ENCODE data around the gene ORAI3. TPM values are rescaled to one million over a fixed set of nuclear protein-coding genes. Genes with fewer than 3 reads are reported as not detected.

The ORAI3 gene
- polyA plus RNA-seq, 1 of the 3 experiments (the other 2 are of a cell fraction): 29.0 TPM

- TF ChIP-seq CTCF (IDR thresholded peaks at IDR 0.05): no peak
- no peak for TF ChIP-seq RAD21 (IDR thresholded peaks at IDR 0.05; ENCODE audit: low read length)
- TF ChIP-seq CHD2 (IDR thresholded peaks at IDR 0.05; ENCODE audit: low read length, partially characterized antibody): no peak
- TF ChIP-seq ZBTB33 (IDR thresholded peaks at IDR 0.05; ENCODE audit: borderline replicate concordance, low read depth): no peak
- TF ChIP-seq ELF1 (IDR thresholded peaks at IDR 0.05): no peak
- no peak for TF ChIP-seq NRF1 (IDR thresholded peaks at IDR 0.05; ENCODE audit: low read depth, low read length)
- TF ChIP-seq MXI1 (IDR thresholded peaks at IDR 0.05; ENCODE audit: low read depth, low read length): no peak
These were observed 40.7 kb downstream of the ORAI3 start (continued) for GRCh38 chr16:30989469-30990047.

- H3K4me2 ChIP-seq: no peak overlapping the region
- CTCF ChIA-PET: interaction anchor here (1.0 kb wide), 1 partner anchor 152 kb away, joined by 3 read pairs; no protein-coding TSS in a partner anchor
- TF ChIP-seq PBX3 (IDR thresholded peaks at IDR 0.05): no peak
- TF ChIP-seq NFIC (IDR thresholded peaks at IDR 0.05; ENCODE audit: borderline replicate concordance): no peak
- no peak for TF ChIP-seq REST (IDR thresholded peaks at IDR 0.05; ENCODE audit: low read depth, low read length)
- no peak for TF ChIP-seq EZH2phosphoT487 (IDR thresholded peaks at IDR 0.05; ENCODE audit: borderline replicate concordance, low read depth)
- H3K27me3 ChIP-seq (ENCODE audit: insufficient read depth): no peaks in the 10 kb centered on the region
- H3K79me2 ChIP-seq (ENCODE audit: insufficient read depth): no peaks in the 10 kb centered on the region
- peaks cover 0 to 3% of the 10 kb centered on the region in 2 experiments for H3K36me3 ChIP-seq (replicated peaks in 1 of 2; ENCODE audit: control insufficient read depth in 1 of 2, insufficient read depth in 2 of 2, low read length in 1 of 2)
- no peak overlapping the region for H3K9ac ChIP-seq
- no peaks in the 10 kb centered on the region for H4K20me1 ChIP-seq (ENCODE audit: insufficient read depth)
- no peak overlapping the region for H2AFZ ChIP-seq (ENCODE audit: low read depth)
- no peaks in the 10 kb centered on the region for H3K9me2 ChIP-seq
- H3F3A ChIP-seq (replicated peaks; ENCODE audit: insufficient read depth): no peaks in the 10 kb centered on the region
- DNase-seq: no peak
- no peaks in the 10 kb centered on the region for H3K9me3 ChIP-seq
- H3K4me3 ChIP-seq (ENCODE audit: low read depth in 2 of 2, low read length in 1 of 2): no peak overlapping the region
- POLR2A ChIA-PET: no interaction called here
- peaks cover 5 to 12% of the 10 kb centered on the region in 2 experiments; a peak in 2 of 4 replicates for H3K4me1 ChIP-seq (ENCODE audit: control insufficient read depth in 1 of 2, insufficient read depth in 2 of 2, low read depth in 1 of 2, low read length in 1 of 2)
- no peak overlapping the region for H3K27ac ChIP-seq (ENCODE audit: low read depth in 2 of 2, low read length in 1 of 2)
- WGBS (ENCODE audit: low lambda C conversion rate): 75% methylated on average over 7 of the region's 12 CpGs
These were observed 41.2 kb downstream of the ORAI3 start for GRCh38 chr16:30990105-30990504.
